GM18909 (cell line): ENCODE results near the gene KRT14.
A peak's percentile ranks its signal among the peaks of the same experiment; 100 is the strongest.
"Not testable (repeated sequence)": the region's sequence is repeated elsewhere in the genome, so short reads cannot be mapped to it uniquely, and the experiment has no call there.

Source experiments
- ATAC-seq: cut with Tn5 transposase; IDR thresholded peaks from one replicate; pipeline ENCODE4 v1.9.1; 2021; ENCODE audit warnings: mild to moderate bottlenecking; ENCODE audit not compliant: unreplicated experiment, poor library complexity

KRT14 gene

GRCh38 chr17:41552455-41552854 lies 34.2 kb downstream of the KRT14 start:
- ATAC-seq: no peak

- ATAC-seq: no peak
Observed at GRCh38 chr17:41551365-41551764, 35.3 kb downstream of the KRT14 start.

GRCh38 chr17:41549596-41550039 lies 37.1 kb downstream of the KRT14 start:
- no peak for ATAC-seq

- ATAC-seq: peak; percentile 67
Observed at GRCh38 chr17:41548844-41549595, 37.7 kb downstream of the KRT14 start.

- no peak for ATAC-seq
Observed at GRCh38 chr17:41547921-41548843, 38.5 kb downstream of the KRT14 start.

GRCh38 chr17:41547378-41547841 lies 39.3 kb downstream of the KRT14 start:
- ATAC-seq: no peak

GRCh38 chr17:41546819-41547218 lies 39.9 kb downstream of the KRT14 start:
- ATAC-seq: no peak

GRCh38 chr17:41545829-41546410 lies 40.8 kb downstream of the KRT14 start:
- ATAC-seq: no peak

GRCh38 chr17:41544935-41545334 lies 41.8 kb downstream of the KRT14 start:
- ATAC-seq: no peak

GRCh38 chr17:41544491-41544892 lies 42.2 kb downstream of the KRT14 start:
- ATAC-seq: no peak

- ATAC-seq: not testable (repeated sequence)
Observed at GRCh38 chr17:41542786-41543185, 43.9 kb downstream of the KRT14 start.

- ATAC-seq: no peak
Observed at GRCh38 chr17:41542357-41542756, 44.3 kb downstream of the KRT14 start.

- ATAC-seq: no peak
Observed at GRCh38 chr17:41540921-41541625, 45.6 kb downstream of the KRT14 start.

- no peak for ATAC-seq
Observed at GRCh38 chr17:41539979-41540701, 46.6 kb downstream of the KRT14 start.

- no peak for ATAC-seq
Observed at GRCh38 chr17:41539071-41539492, 47.6 kb downstream of the KRT14 start.

GRCh38 chr17:41538565-41538991 lies 48.1 kb downstream of the KRT14 start:
- ATAC-seq: no peak

- ATAC-seq: no peak
Observed at GRCh38 chr17:41537990-41538389, 48.7 kb downstream of the KRT14 start.

GRCh38 chr17:41537614-41537954 lies 49.1 kb downstream of the KRT14 start:
- ATAC-seq: no peak

GRCh38 chr17:41536741-41537613 lies 49.7 kb downstream of the KRT14 start:
- ATAC-seq: no peak
